CD4-positive, alpha-beta T cell (primary cell): ENCODE measurements around the gene PTH2. TPM values are rescaled to one million over a fixed set of nuclear protein-coding genes. Genes with fewer than 3 reads are reported as not detected.

ENCODE experiments used
- ATAC-seq: fragments of 200-7000 bp; cut with Tn5 transposase; one replicate; pipeline ENCODE4 v1.10.0; 2022; ENCODE audit warnings: mild to moderate bottlenecking; ENCODE audit not compliant: poor library complexity
- CTCF ChIA-PET: fragments of 350-600 bp; sonication (Branson Sonifier 250); formaldehyde crosslinking; loops from one replicate; lab custom pipeline; 2021; ENCODE audit warnings: antibody characterized with exemption, inconsistent platforms; lab: Charles Lee
- POLR2A ChIA-PET: fragments of 350-600 bp; sonication (Branson Sonifier 250); formaldehyde crosslinking; loops from one replicate; lab custom pipeline; 2021; ENCODE audit warnings: antibody characterized with exemption, inconsistent platforms; lab: Charles Lee
- DNase-seq, 14 experiments: peaks; one replicate each; pipeline ENCODE4 v3.0.0-alpha.2; 2013 to 2020; ENCODE audit warnings: mixed read lengths in 2 of 14
- H3K27ac ChIP-seq, 2 donors: one replicate each; pipeline versions ENCODE4 v1.5.1 to v1.7.0; 2013; ENCODE audit warnings: low read length in 2 of 2, low read depth in 1 of 2, mild to moderate bottlenecking in 1 of 2
- H3K27me3 ChIP-seq, 2 experiments: 1 replicate in 1 of 2; 2 replicates in 1 of 2; pipeline versions ENCODE4 v1.6.1 to v1.7.0; 2013; ENCODE audit warnings: low read length in 2 of 2, control low read depth in 1 of 2, mild to moderate bottlenecking in 1 of 2, moderate library complexity in 1 of 2; ENCODE audit not compliant: insufficient read depth in 2 of 2, control insufficient read depth in 1 of 2
- H3K36me3 ChIP-seq: one replicate; pipeline ENCODE4 v1.6.1; 2013; ENCODE audit warnings: low read length, control low read depth; ENCODE audit not compliant: insufficient read depth
- H3K4me1 ChIP-seq: one replicate; pipeline ENCODE4 v1.6.1; 2013; ENCODE audit warnings: low read length, control low read depth; ENCODE audit not compliant: insufficient read depth
- H3K4me3 ChIP-seq: one replicate; pipeline ENCODE4 v1.5.1; 2013; ENCODE audit warnings: mild to moderate bottlenecking, low read length, moderate library complexity
- H3K9me3 ChIP-seq, 2 experiments: 1 replicate in 1 of 2; 2 replicates in 1 of 2; pipeline versions ENCODE4 v1.6.1 to v1.7.0; 2013; ENCODE audit warnings: low read length in 2 of 2, mild to moderate bottlenecking in 2 of 2, control low read depth in 1 of 2, moderate library complexity in 1 of 2; ENCODE audit not compliant: control insufficient read depth in 1 of 2, insufficient read depth in 1 of 2
- H3K27ac Mint-ChIP-seq: one replicate; pipeline ENCODE4 v1.8.0; 2020; ENCODE audit warnings: mixed read lengths
- H3K27me3 Mint-ChIP-seq: one replicate; pipeline ENCODE4 v1.8.0; 2021; ENCODE audit warnings: mixed read lengths
- H3K36me3 Mint-ChIP-seq: one replicate; pipeline ENCODE4 v1.8.0; 2021; ENCODE audit warnings: low read depth, mixed read lengths
- H3K4me1 Mint-ChIP-seq: one replicate; pipeline ENCODE4 v1.8.0; 2021; ENCODE audit warnings: low read depth, mixed read lengths
- H3K4me3 Mint-ChIP-seq: one replicate; pipeline ENCODE4 v1.8.0; 2020; ENCODE audit warnings: mild to moderate bottlenecking, mixed read lengths
- H3K9me3 Mint-ChIP-seq: one replicate; pipeline ENCODE4 v1.8.0; 2020; ENCODE audit warnings: mixed read lengths
- CTCF ChIP-seq: fragments of 200-600 bp; IDR thresholded peaks from one replicate; pipeline ENCODE4 v1.8.0; 2022; ENCODE audit warnings: antibody characterized with exemption, mild to moderate bottlenecking
- intact Hi-C, 2 experiments: fragments of 100-400 bp; cut with DNase I in 1 of 2; cut with micrococcal nuclease in 1 of 2; formaldehyde crosslinking; loops; one replicate each; pipeline versions ENCODE4 v1.15.1 to v1.9.0; 2023 to 2025; cut with DNase I, micrococcal nuclease
- total RNA-seq, 174 experiments: library from RNA in 2 of 174; stranded (reverse) in 2 of 174; gene quantifications; one replicate each; pipeline ENCODE4 v1.2.3 and lab custom pipeline; 2021 to 2026

The PTH2 gene
- total RNA-seq, 2 experiments from 2014 or later, result not detected

GRCh38 chr19:49433240-49433901 is 10.1 kb upstream of the PTH2 start:
- DNase-seq, result peak in 1 of 14 experiments; percentile 27
- intact Hi-C loops, result no loop called here

DNA sequence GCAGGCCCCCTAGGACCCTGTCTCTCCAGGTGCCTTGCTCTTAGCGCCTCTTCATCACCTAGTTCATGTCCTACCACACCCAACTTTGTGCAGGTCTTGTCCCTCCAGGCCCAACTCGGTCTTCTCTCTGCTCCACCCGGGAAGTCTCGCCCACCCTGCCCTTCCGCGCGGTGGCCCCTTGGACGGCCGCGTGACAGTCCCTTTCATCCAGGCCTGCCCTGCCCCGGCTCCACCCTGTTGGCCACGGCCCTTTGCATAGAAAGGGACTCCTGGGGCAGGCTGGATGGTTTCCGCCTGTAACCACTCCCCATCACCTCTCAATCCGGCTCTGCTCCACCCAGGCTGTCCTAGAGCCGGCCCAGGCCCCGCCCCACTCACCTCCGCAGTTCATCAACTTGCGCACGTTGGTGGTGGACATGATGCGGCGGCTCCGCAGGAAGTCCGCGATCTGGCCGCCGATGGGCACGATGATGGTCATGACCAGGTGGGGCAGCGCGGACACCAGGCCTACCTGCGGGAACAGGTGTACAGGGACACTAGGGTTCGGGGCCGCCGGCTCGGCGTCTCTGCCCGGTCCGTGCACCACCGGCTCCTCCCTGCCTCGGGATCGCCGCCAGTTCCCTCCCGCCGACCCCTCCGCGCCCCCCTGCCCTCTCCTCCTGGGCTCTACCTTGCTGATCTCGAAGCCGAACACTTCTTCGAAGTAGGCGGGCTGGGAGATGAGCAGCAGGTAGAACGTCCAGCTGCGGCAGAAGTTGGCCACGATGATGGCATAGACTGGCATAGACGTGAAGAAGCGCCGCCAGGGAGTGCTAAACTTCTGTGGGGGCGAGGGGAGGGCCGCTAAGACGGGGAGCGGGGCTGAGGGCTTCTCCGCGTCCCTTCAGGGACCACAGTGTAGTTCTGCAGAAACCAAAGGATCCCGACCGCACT is 9.2 kb upstream of the PTH2 start:
- H3K9me3 Mint-ChIP-seq, result no peaks in the 10 kb centered on the region
- no peak overlapping the region for H3K27ac ChIP-seq
- H3K27me3 ChIP-seq, result peaks cover 92 to 96% of the 10 kb centered on the region in 2 experiments
- peaks cover 56% of the 10 kb centered on the region for H3K4me1 ChIP-seq
- H3K9me3 ChIP-seq, result peaks cover 0 to 64% of the 10 kb centered on the region in 2 experiments
- H3K27ac Mint-ChIP-seq, result no peak overlapping the region
- no peak for TF ChIP-seq CTCF
- H3K4me1 Mint-ChIP-seq, result peaks cover 52% of the 10 kb centered on the region
- peak; percentile 58 for ATAC-seq
- H3K27me3 Mint-ChIP-seq, result peaks cover 98% of the 10 kb centered on the region
- peak in 6 of 14 experiments; percentile 24 to 65 (median 48) for DNase-seq
- intact Hi-C loops, result no loop called here
- ChIA-PET CTCF (interaction anchor here (0.8 kb wide), 1 partner anchor 10 kb away, joined by 3 read pairs; no protein-coding TSS in a partner anchor), POLR2A (no interaction called here)
- no peaks in the 10 kb centered on the region for H3K36me3 ChIP-seq
- H3K4me3 Mint-ChIP-seq, result no peak overlapping the region
- no peak overlapping the region for H3K4me3 ChIP-seq
- H3K36me3 Mint-ChIP-seq, result no peaks in the 10 kb centered on the region

More at GRCh38 chr19:49433240-49433901, 10.1 kb upstream of the PTH2 start:
- ChIA-PET POLR2A (interaction anchor here (0.7 to 1.0 kb wide), 2 partner anchors 12 to 20 kb away, joined by 3 read pairs; partner anchors contain the start of gene ALDH16A1), CTCF (interaction anchor here (1.2 kb wide), 1 partner anchor 11 kb away, joined by 3 read pairs; no protein-coding TSS in a partner anchor)
- Mint-ChIP-seq H3K27ac (no peak overlapping the region), H3K36me3 (no peaks in the 10 kb centered on the region), H3K4me3 (peak overlapping the region; percentile 5), H3K9me3 (no peaks in the 10 kb centered on the region), H3K4me1 (peaks cover 44% of the 10 kb centered on the region), H3K27me3 (peaks cover 99% of the 10 kb centered on the region)
- Histone ChIP-seq H3K36me3 (no peaks in the 10 kb centered on the region), H3K9me3 (peaks cover 0 to 54% of the 10 kb centered on the region in 2 experiments), H3K4me3 (no peak overlapping the region), H3K4me1 (peaks cover 47% of the 10 kb centered on the region), H3K27ac (no peak overlapping the region), H3K27me3 (peaks cover 92 to 96% of the 10 kb centered on the region in 2 experiments)
- ATAC-seq, result no peak
- TF ChIP-seq CTCF, result no peak

DNA sequence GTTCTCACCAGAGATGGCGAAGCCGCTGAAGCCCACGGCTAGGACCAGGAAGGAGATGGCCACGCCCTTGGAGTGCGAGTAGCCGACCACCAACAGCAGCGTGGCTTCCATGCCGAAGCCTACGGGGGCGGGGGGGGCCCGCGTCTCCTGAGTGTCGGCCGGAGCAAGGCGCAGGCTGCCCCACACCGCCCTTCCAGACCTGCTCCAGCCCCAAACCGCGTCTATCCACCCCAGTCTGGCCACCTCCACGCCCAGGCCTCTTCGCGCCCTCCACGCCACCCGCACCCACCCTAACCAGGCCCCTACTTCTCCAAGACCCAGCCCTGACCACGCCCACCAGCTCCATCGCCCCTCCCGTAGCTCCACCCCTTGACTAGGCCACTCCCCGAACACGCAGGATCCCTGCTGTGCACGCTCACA is 8.1 kb upstream of the PTH2 start:
- no peak overlapping the region for H3K27ac ChIP-seq
- peaks cover 98% of the 10 kb centered on the region for H3K27me3 Mint-ChIP-seq
- no peaks in the 10 kb centered on the region for H3K36me3 Mint-ChIP-seq
- H3K36me3 ChIP-seq, result no peaks in the 10 kb centered on the region
- no peaks in the 10 kb centered on the region for H3K9me3 Mint-ChIP-seq
- H3K4me3 ChIP-seq, result no peak overlapping the region
- H3K27me3 ChIP-seq, result peaks cover 94 to 96% of the 10 kb centered on the region in 2 experiments
- H3K4me1 ChIP-seq, result peaks cover 55% of the 10 kb centered on the region
- intact Hi-C loops, result no loop called here
- H3K9me3 ChIP-seq, result peaks cover 0 to 62% of the 10 kb centered on the region in 2 experiments
- no peak for ATAC-seq
- H3K27ac Mint-ChIP-seq, result no peak overlapping the region
- CTCF ChIA-PET, result interaction anchor here (0.8 to 1.2 kb wide), 2 partner anchors 11 to 40 kb away, joined by 3 read pairs; no protein-coding TSS in a partner anchor
- TF ChIP-seq CTCF, result no peak
- POLR2A ChIA-PET, result no interaction called here
- H3K4me3 Mint-ChIP-seq, result no peak overlapping the region
- DNase-seq, result peak in 4 of 14 experiments; percentile 24 to 68 (median 44)
- H3K4me1 Mint-ChIP-seq, result peaks cover 61% of the 10 kb centered on the region
